GM12878 (cell line): ENCODE results near the gene EPHA4. TPM values are rescaled to one million over a fixed set of nuclear protein-coding genes. Genes with fewer than 3 reads are reported as not detected.

Source experiments
- ATAC-seq: fragments of 200-7000 bp; cut with Tn5 transposase; 3 replicates; pipeline ENCODE4 v1.9.1; 2020; ENCODE audit warnings: mild to moderate bottlenecking, moderate library complexity
- BruUV-seq: library from RNA; stranded (reverse); fragments of 400-500 nt; replicated peaks from 2 replicates; lab custom pipeline; 2021; lab: Mats Ljungman, UMichigan
- CTCF ChIA-PET: fragments of 300-600 bp; sonication (Branson Sonifier 250); formaldehyde crosslinking; extraction: SDS; loops from one replicate; lab custom pipeline; 2021; ENCODE audit warnings: inconsistent platforms; lab: Yijun Ruan, JAX
- POLR2A ChIA-PET: fragments of 350-600 bp; formaldehyde crosslinking; extraction: SDS; loops from one replicate; lab custom pipeline; 2021; ENCODE audit warnings: inconsistent platforms; lab: Charles Lee
- RAD21 ChIA-PET: fragments of 300-600 bp; sonication (Branson Sonifier 250); formaldehyde crosslinking; loops from one replicate; lab custom pipeline; 2023; ENCODE audit warnings: antibody characterized with exemption; ENCODE audit not compliant: unreplicated experiment; lab: Charles Lee
- SMC1A ChIA-PET: fragments of 300-600 bp; sonication (Branson Sonifier 250); formaldehyde crosslinking; loops from one replicate; lab custom pipeline; 2023; ENCODE audit not compliant: unreplicated experiment, uncharacterized antibody; lab: Charles Lee
- DNase-seq: peaks from one replicate; pipeline ENCODE4 v3.0.0-alpha.2; 2011; ENCODE audit warnings: low read depth, low spot score
- FAIRE-seq: peaks from 3 replicates; lab custom pipeline; 2011; peaks lifted over from hg19 to GRCh38; lab: Jason Lieb, UNC
- H2AFZ ChIP-seq: 2 replicates; pipeline ENCODE4 v1.6.0; 2011; ENCODE audit warnings: low read depth, low read length, control low read depth; ENCODE audit not compliant: control insufficient read depth
- H3K27ac ChIP-seq: 2 replicates; pipeline ENCODE4 v1.5.1; 2011; ENCODE audit warnings: control low read depth; ENCODE audit not compliant: control insufficient read depth, insufficient read depth
- H3K27me3 ChIP-seq, 2 experiments: replicated peaks in 1 of 2; 2 replicates each; pipeline versions ENCODE4 v1.6.0 to v1.6.1; 2011; ENCODE audit warnings: low read length in 1 of 2; ENCODE audit not compliant: control insufficient read depth in 2 of 2, insufficient read depth in 2 of 2
- H3K36me3 ChIP-seq, 2 experiments: 2 replicates each; pipeline ENCODE4 v1.5.1; 2011; ENCODE audit warnings: low read length in 1 of 2; ENCODE audit not compliant: control insufficient read depth in 2 of 2, insufficient read depth in 2 of 2
- H3K4me1 ChIP-seq: 2 replicates; pipeline ENCODE4 v1.6.1; 2011; ENCODE audit warnings: mild to moderate bottlenecking, low read length, moderate library complexity, mixed read lengths; ENCODE audit not compliant: control insufficient read depth, insufficient read depth
- H3K4me2 ChIP-seq: 2 replicates; pipeline ENCODE4 v1.6.0; 2011; ENCODE audit warnings: control low read depth; ENCODE audit not compliant: control insufficient read depth, insufficient read depth
- H3K4me3 ChIP-seq: fragments of 200-600 bp; sonication (generic); 2 replicates; pipeline ENCODE4 v1.5.1; 2016
- H3K79me2 ChIP-seq: 2 replicates; pipeline ENCODE4 v1.6.0; 2011; ENCODE audit warnings: low read length; ENCODE audit not compliant: control insufficient read depth, insufficient read depth
- H3K9ac ChIP-seq: 2 replicates; pipeline ENCODE4 v1.8.0; 2011; ENCODE audit warnings: low read length, control low read depth, mixed read lengths; ENCODE audit not compliant: control insufficient read depth, insufficient read depth
- H3K9me3 ChIP-seq: replicated peaks from 3 replicates; pipeline ENCODE4 v1.5.1; 2011; ENCODE audit warnings: mild to moderate bottlenecking, low read length; ENCODE audit not compliant: control insufficient read depth, insufficient read depth
- H4K20me1 ChIP-seq: 2 replicates; pipeline ENCODE4 v1.6.0; 2011; ENCODE audit not compliant: control insufficient read depth, insufficient read depth
- BRCA1 ChIP-seq: IDR thresholded peaks from 2 replicates; pipeline ENCODE4 v1.6.1; 2011; ENCODE audit warnings: low read depth, low read length, improper control_type of control experiment
- CEBPB ChIP-seq, 2 experiments: fragments of 150-350 bp in 1 of 2; IDR thresholded peaks; 2 replicates each; pipeline ENCODE4 v1.6.1; 2012 to 2014; ENCODE audit warnings: low read depth in 2 of 2, low read length in 2 of 2, borderline replicate concordance in 1 of 2, inconsistent platforms in 1 of 2
- CHD1 ChIP-seq: IDR thresholded peaks from 2 replicates; pipeline ENCODE4 v1.6.1; 2012; ENCODE audit warnings: low read depth, low read length, improper control_type of control experiment
- FOXM1 ChIP-seq: IDR thresholded peaks from 2 replicates; pipeline ENCODE4 v1.6.1; 2012; ENCODE audit warnings: low read depth, mild to moderate bottlenecking, inconsistent platforms, low read length, moderate library complexity
- POU2F2 ChIP-seq: IDR thresholded peaks from 3 replicates; pipeline ENCODE4 v1.6.1; 2011; ENCODE audit warnings: low read depth, mild to moderate bottlenecking, low read length, borderline replicate concordance
- RUNX3 ChIP-seq: IDR thresholded peaks from 2 replicates; pipeline ENCODE4 v1.6.1; 2012; ENCODE audit warnings: low read length, inconsistent platforms
- SMAD1 ChIP-seq: fragments of 450-650 bp; IDR thresholded peaks from 2 replicates; pipeline ENCODE4 v1.6.1; 2018; ENCODE audit warnings: mild to moderate bottlenecking, low read depth; ENCODE audit not compliant: partially characterized antibody
- SP1 ChIP-seq: IDR thresholded peaks from one replicate; pipeline ENCODE4 v1.6.1; 2011; ENCODE audit warnings: low read depth, low read length
- SPI1 ChIP-seq: IDR thresholded peaks from 2 replicates; pipeline ENCODE4 v1.6.1; 2011; ENCODE audit warnings: low read depth, mild to moderate bottlenecking, low read length, moderate library complexity, borderline replicate concordance; ENCODE audit not compliant: insufficient read depth
- SREBF2 ChIP-seq: IDR thresholded peaks from 2 replicates; pipeline ENCODE4 v1.6.1; 2012; ENCODE audit warnings: mild to moderate bottlenecking, low read length
- STAT3 ChIP-seq: IDR thresholded peaks from 2 replicates; pipeline ENCODE4 v1.6.1; 2011; ENCODE audit warnings: low read depth, low read length, improper control_type of control experiment
- WGBS: methylation state at CpG from one replicate; pipeline ENCODE4 v1.1.6; 2016; ENCODE audit warnings: low lambda C conversion rate; ENCODE audit not compliant: insufficient replicate concordance, insufficient coverage; ENCODE audit errors: missing lambda C conversion rate; 5-methylcytosine and 5-hydroxymethylcytosine counted together
- in situ Hi-C: fragments of 300-500 bp; cut with MboI; formaldehyde crosslinking; loops from 9 replicates; pipeline ENCODE4 v1.14.3; 2018; ENCODE audit warnings: mixed read lengths
- intact Hi-C: fragments of 100-400 bp; cut with micrococcal nuclease; formaldehyde crosslinking; loops from one replicate; pipeline ENCODE4 v1.14.2; 2022; ENCODE audit not compliant: unreplicated experiment
- polyA plus RNA-seq, 11 experiments: library from polyadenylated mRNA; depleted of rRNA in 4 of 11; unstranded in 6 of 11; stranded (reverse) in 5 of 11; fragments of >200 nt; fragmentation: Nextera tagmentation in 4 of 11; fragmentation: Illumina TruSeq in 1 of 11; extraction: Ambion mirVana in 4 of 11; extraction: Trizol in 1 of 11; gene quantifications; 1 replicate in 1 of 11; 2 replicates in 10 of 11; pipeline versions ENCODE4 v1.2.1 to v1.2.3, GENCODE V29; 2011 to 2016; ENCODE audit warnings: inconsistent platforms in 2 of 11, missing spikeins in 2 of 11, low read depth in 1 of 11
- total RNA-seq, 4 experiments: library from RNA; depleted of rRNA in 3 of 4; stranded (reverse); fragments of >200 nt in 3 of 4; fragmentation: Illumina TruSeq in 1 of 4; extraction: Trizol in 1 of 4; gene quantifications; 2 replicates each; pipeline versions ENCODE4 v1.2.1 to v1.2.3, GENCODE V29; 2013 to 2021
- TF ChIP-seq, protein P1 (sequence below): fragments of 450-650 bp; IDR thresholded peaks from 2 replicates; pipeline ENCODE4 v1.6.1; 2017; ENCODE audit warnings: low read depth, mild to moderate bottlenecking, moderate library complexity
- TF ChIP-seq, protein P2 (sequence below): IDR thresholded peaks from 2 replicates; pipeline ENCODE4 v1.6.1; 2011; ENCODE audit warnings: low read depth, low read length, improper control_type of control experiment, borderline replicate concordance
- TF ChIP-seq, protein P3 (sequence below): fragments of 450-650 bp; IDR thresholded peaks from 2 replicates; pipeline ENCODE4 v1.6.1; 2017; ENCODE audit warnings: antibody characterized with exemption, mild to moderate bottlenecking, moderate library complexity

Gene EPHA4
- total and polyA plus RNA-seq, 10 of the 15 experiments (the other 5 are each of a cell fraction or from before 2014, with no cell fraction given): 0.06 to 1.5 (median 0.33) TPM; not detected in 1

DNA sequence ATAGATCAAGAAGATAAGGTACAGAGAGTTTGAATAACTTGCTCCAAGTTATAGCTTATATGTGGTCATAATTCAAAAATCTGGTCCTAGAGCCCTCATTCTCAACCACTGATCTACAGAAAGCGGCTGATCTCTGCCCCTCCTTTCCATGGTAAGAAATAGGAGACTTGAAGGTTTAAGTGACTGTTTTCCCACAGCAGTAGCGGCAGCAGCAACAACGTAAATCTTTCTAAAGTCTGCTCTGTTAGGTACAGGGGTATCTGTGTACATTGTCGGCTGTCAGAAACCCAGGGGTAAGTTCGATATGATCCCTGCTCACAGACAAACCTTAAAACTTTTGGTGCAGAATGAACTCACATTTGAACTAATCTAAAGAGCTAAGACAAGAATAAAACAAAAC is 105.4 kb downstream of the EPHA4 start:
- no TSS peak for BruUV-seq
- ChIA-PET CTCF (no interaction called here), POLR2A (no interaction called here), SMC1A (no interaction called here), RAD21 (no interaction called here)
- WGBS: 92% methylated on average over 5 of the region's 5 CpGs
- no peaks in the 10 kb centered on the region for H3K9me3 ChIP-seq
- no peak overlapping the region for H3K9ac ChIP-seq
- intact Hi-C loops: no loop called here
- H2AFZ ChIP-seq: no peak overlapping the region
- in situ Hi-C loops: no loop called here
- no peaks in the 10 kb centered on the region; a peak in 1 of 4 replicates for H3K27me3 ChIP-seq
- H4K20me1 ChIP-seq: no peaks in the 10 kb centered on the region
- H3K27ac ChIP-seq: no peak overlapping the region
- DNase-seq: no peak
- FAIRE-seq: no peak
- no peak for TF ChIP-seq SPI1
- TF ChIP-seq, protein P1, sequence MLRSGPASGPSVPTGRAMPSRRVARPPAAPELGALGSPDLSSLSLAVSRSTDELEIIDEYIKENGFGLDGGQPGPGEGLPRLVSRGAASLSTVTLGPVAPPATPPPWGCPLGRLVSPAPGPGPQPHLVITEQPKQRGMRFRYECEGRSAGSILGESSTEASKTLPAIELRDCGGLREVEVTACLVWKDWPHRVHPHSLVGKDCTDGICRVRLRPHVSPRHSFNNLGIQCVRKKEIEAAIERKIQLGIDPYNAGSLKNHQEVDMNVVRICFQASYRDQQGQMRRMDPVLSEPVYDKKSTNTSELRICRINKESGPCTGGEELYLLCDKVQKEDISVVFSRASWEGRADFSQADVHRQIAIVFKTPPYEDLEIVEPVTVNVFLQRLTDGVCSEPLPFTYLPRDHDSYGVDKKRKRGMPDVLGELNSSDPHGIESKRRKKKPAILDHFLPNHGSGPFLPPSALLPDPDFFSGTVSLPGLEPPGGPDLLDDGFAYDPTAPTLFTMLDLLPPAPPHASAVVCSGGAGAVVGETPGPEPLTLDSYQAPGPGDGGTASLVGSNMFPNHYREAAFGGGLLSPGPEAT: no peak
- TF ChIP-seq, protein P2, sequence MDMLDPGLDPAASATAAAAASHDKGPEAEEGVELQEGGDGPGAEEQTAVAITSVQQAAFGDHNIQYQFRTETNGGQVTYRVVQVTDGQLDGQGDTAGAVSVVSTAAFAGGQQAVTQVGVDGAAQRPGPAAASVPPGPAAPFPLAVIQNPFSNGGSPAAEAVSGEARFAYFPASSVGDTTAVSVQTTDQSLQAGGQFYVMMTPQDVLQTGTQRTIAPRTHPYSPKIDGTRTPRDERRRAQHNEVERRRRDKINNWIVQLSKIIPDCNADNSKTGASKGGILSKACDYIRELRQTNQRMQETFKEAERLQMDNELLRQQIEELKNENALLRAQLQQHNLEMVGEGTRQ: no peak
- no peak for TF ChIP-seq SP1
- no peak for TF ChIP-seq SMAD1
- no peak for TF ChIP-seq RUNX3
- TF ChIP-seq CHD1: no peak
- no peak for TF ChIP-seq CEBPB (IDR thresholded peaks at IDR 0.05; ENCODE audit: borderline replicate concordance in 1 of 2, low read depth in 2 of 2, low read length in 2 of 2)
- TF ChIP-seq, protein P3, sequence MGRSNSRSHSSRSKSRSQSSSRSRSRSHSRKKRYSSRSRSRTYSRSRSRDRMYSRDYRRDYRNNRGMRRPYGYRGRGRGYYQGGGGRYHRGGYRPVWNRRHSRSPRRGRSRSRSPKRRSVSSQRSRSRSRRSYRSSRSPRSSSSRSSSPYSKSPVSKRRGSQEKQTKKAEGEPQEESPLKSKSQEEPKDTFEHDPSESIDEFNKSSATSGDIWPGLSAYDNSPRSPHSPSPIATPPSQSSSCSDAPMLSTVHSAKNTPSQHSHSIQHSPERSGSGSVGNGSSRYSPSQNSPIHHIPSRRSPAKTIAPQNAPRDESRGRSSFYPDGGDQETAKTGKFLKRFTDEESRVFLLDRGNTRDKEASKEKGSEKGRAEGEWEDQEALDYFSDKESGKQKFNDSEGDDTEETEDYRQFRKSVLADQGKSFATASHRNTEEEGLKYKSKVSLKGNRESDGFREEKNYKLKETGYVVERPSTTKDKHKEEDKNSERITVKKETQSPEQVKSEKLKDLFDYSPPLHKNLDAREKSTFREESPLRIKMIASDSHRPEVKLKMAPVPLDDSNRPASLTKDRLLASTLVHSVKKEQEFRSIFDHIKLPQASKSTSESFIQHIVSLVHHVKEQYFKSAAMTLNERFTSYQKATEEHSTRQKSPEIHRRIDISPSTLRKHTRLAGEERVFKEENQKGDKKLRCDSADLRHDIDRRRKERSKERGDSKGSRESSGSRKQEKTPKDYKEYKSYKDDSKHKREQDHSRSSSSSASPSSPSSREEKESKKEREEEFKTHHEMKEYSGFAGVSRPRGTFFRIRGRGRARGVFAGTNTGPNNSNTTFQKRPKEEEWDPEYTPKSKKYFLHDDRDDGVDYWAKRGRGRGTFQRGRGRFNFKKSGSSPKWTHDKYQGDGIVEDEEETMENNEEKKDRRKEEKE: no peak
- TF ChIP-seq STAT3: no peak
- TF ChIP-seq SREBF2: no peak
- no peak for TF ChIP-seq BRCA1
- TF ChIP-seq FOXM1: no peak
- TF ChIP-seq POU2F2: no peak
- no peaks in the 10 kb centered on the region for H3K79me2 ChIP-seq
- no peak for ATAC-seq
- no peak overlapping the region for H3K4me2 ChIP-seq
- H3K4me1 ChIP-seq: peaks cover 5% of the 10 kb centered on the region; the same call in 1 of the 2 replicates
- H3K36me3 ChIP-seq: no peaks in the 10 kb centered on the region
- no peak overlapping the region for H3K4me3 ChIP-seq
